Endothelial cell of umbilical vein (primary cell): ENCODE measurements around the gene BCO1. TPM values are rescaled to one million over a fixed set of nuclear protein-coding genes. Genes with fewer than 3 reads are reported as not detected.

Experiments
- BruUV-seq: library from RNA; stranded (reverse); fragments of 400-500 nt; replicated peaks from 2 replicates; lab custom pipeline; 2021; lab: Mats Ljungman, UMichigan
- CTCF ChIA-PET: fragments of 300-600, 350-600 bp; sonication (Branson Sonifier 250); formaldehyde crosslinking; loops from one replicate; lab custom pipeline; 2021; ENCODE audit warnings: antibody characterized with exemption, inconsistent platforms; lab: Charles Lee
- POLR2A ChIA-PET: fragments of 300-600, 350-600 bp; sonication (Branson Sonifier 250); formaldehyde crosslinking; loops from one replicate; lab custom pipeline; 2021; ENCODE audit warnings: antibody characterized with exemption, inconsistent platforms; lab: Charles Lee
- DNase-seq: peaks from one replicate; pipeline ENCODE4 v3.0.0-alpha.2; 2011; ENCODE audit warnings: low read depth, low spot score
- FAIRE-seq: peaks from 2 replicates; lab custom pipeline; 2011; peaks lifted over from hg19 to GRCh38; lab: Jason Lieb, UNC
- H2AFZ ChIP-seq: 2 replicates; pipeline ENCODE4 v1.6.0; 2012; ENCODE audit warnings: low read depth, low read length, control low read depth, inconsistent platforms
- H3K27ac ChIP-seq: 2 replicates; pipeline ENCODE4 v1.5.1; 2011; ENCODE audit warnings: low read depth, mild to moderate bottlenecking, control low read depth, low read length, moderate library complexity; ENCODE audit not compliant: insufficient read depth
- H3K27me3 ChIP-seq, 2 experiments: 2 replicates each; pipeline versions ENCODE4 v1.6.0 to v1.6.1; 2011; ENCODE audit warnings: low read length in 2 of 2, mixed read lengths in 1 of 2; ENCODE audit not compliant: control insufficient read depth in 2 of 2, insufficient read depth in 2 of 2
- H3K36me3 ChIP-seq, 2 experiments: 2 replicates in 1 of 2; 3 replicates in 1 of 2; pipeline ENCODE4 v1.5.1; 2011; ENCODE audit warnings: low read length in 2 of 2, mild to moderate bottlenecking in 1 of 2, moderate library complexity in 1 of 2; ENCODE audit not compliant: control insufficient read depth in 2 of 2, insufficient read depth in 2 of 2; ENCODE audit errors: extremely low read depth in 1 of 2
- H3K4me1 ChIP-seq: 3 replicates; pipeline ENCODE4 v1.5.1; 2011; ENCODE audit warnings: mild to moderate bottlenecking, low read length; ENCODE audit not compliant: control insufficient read depth, insufficient read depth; ENCODE audit errors: extremely low read depth
- H3K4me2 ChIP-seq: 2 replicates; pipeline ENCODE4 v1.6.1; 2011; ENCODE audit warnings: low read length, control low read depth, mixed read lengths; ENCODE audit not compliant: insufficient read depth
- H3K4me3 ChIP-seq, 3 experiments: fragments of 200-600 bp in 1 of 3; sonication (generic), shearing (Covaris generic) in 1 of 3; replicated peaks in 1 of 3; 2 replicates each; pipeline ENCODE4 v1.5.1; 2011 to 2016; ENCODE audit warnings: control low read depth in 3 of 3, low read length in 3 of 3, mild to moderate bottlenecking in 2 of 3, inconsistent platforms in 1 of 3, low read depth in 1 of 3, moderate library complexity in 1 of 3; ENCODE audit not compliant: insufficient read depth in 1 of 3
- H3K79me2 ChIP-seq: 2 replicates; pipeline ENCODE4 v1.6.0; 2012; ENCODE audit warnings: low read length, inconsistent platforms; ENCODE audit not compliant: control insufficient read depth, insufficient read depth
- H3K9ac ChIP-seq: replicated peaks from 2 replicates; pipeline ENCODE3; 2011; ENCODE audit warnings: low read length, control low read depth; ENCODE audit not compliant: insufficient read depth; ENCODE audit errors: extremely low read depth
- H3K9me1 ChIP-seq: replicated peaks from 3 replicates; pipeline ENCODE4 v1.6.0; 2011; ENCODE audit warnings: mild to moderate bottlenecking, low read length; ENCODE audit not compliant: control insufficient read depth, insufficient read depth; ENCODE audit errors: extremely low read depth
- H3K9me3 ChIP-seq: replicated peaks from 2 replicates; pipeline ENCODE4 v1.5.1; 2012; ENCODE audit warnings: low read length, inconsistent platforms; ENCODE audit not compliant: control insufficient read depth, insufficient read depth
- H4K20me1 ChIP-seq: replicated peaks from 2 replicates; pipeline ENCODE3; 2011; ENCODE audit warnings: mild to moderate bottlenecking, low read length; ENCODE audit not compliant: control insufficient read depth, insufficient read depth; ENCODE audit errors: extremely low read depth
- CTCF ChIP-seq, 2 donors: IDR thresholded peaks; 1 replicate in 1 of 2; 2 replicates in 1 of 2; pipeline ENCODE4 v1.5.1; 2011; ENCODE audit warnings: low read length in 2 of 2, mild to moderate bottlenecking in 2 of 2, moderate library complexity in 2 of 2, control low read depth in 1 of 2, inconsistent platforms in 1 of 2, low read depth in 1 of 2; ENCODE audit not compliant: insufficient read depth in 1 of 2; ENCODE audit errors: extremely low read depth in 1 of 2
- EZH2 ChIP-seq: IDR thresholded peaks from 2 replicates; pipeline ENCODE4 v1.6.1; 2012; ENCODE audit warnings: borderline replicate concordance, low read depth, mild to moderate bottlenecking, moderate library complexity, low read length, inconsistent platforms; ENCODE audit not compliant: severe bottlenecking
- FOS ChIP-seq: IDR thresholded peaks from 2 replicates; pipeline ENCODE4 v1.6.1; 2011; ENCODE audit warnings: mild to moderate bottlenecking, low read length, moderate library complexity, borderline replicate concordance; ENCODE audit not compliant: insufficient read depth
- GATA2 ChIP-seq: IDR thresholded peaks from 2 replicates; pipeline ENCODE4 v1.7.0; 2011; ENCODE audit warnings: low read depth, mild to moderate bottlenecking, moderate library complexity, mixed read lengths, low read length; ENCODE audit not compliant: insufficient read length, insufficient read depth
- JUN ChIP-seq: IDR thresholded peaks from 2 replicates; pipeline ENCODE4 v1.6.1; 2011; ENCODE audit warnings: borderline replicate concordance, low read depth; ENCODE audit not compliant: insufficient read length, insufficient read depth
- MAX ChIP-seq: IDR thresholded peaks from 2 replicates; pipeline ENCODE4 v1.6.1; 2011; ENCODE audit not compliant: insufficient read depth, insufficient read length
- MYC ChIP-seq: IDR thresholded peaks from one replicate; pipeline ENCODE4 v1.6.1; 2011; ENCODE audit warnings: mild to moderate bottlenecking, low read depth, low read length
- POLR2A ChIP-seq: IDR thresholded peaks from 2 replicates; pipeline ENCODE4 v1.6.1; 2012; ENCODE audit warnings: low read depth, mild to moderate bottlenecking, control low read depth, low read length
- POLR2AphosphoS5 ChIP-seq: IDR thresholded peaks from 2 replicates; pipeline ENCODE4 v1.6.1; 2012; ENCODE audit warnings: low read depth, mild to moderate bottlenecking, control low read depth, low read length, moderate library complexity; ENCODE audit not compliant: insufficient read depth
- dilution Hi-C: fragments of 300-500 bp; cut with MboI; formaldehyde crosslinking; loops from one replicate; pipeline ENCODE4 v1.15.0; 2019; ENCODE audit warnings: low sequenced_read_pairs; ENCODE audit not compliant: extremely low pct_ligation_motif_present
- intact Hi-C: fragments of 100-400 bp; cut with micrococcal nuclease; formaldehyde crosslinking; loops from one replicate; pipeline ENCODE4 v1.10.0; 2022
- polyA plus RNA-seq, 4 experiments: library from polyadenylated mRNA; depleted of rRNA in 3 of 4; stranded (reverse) in 3 of 4; unstranded in 1 of 4; fragments of >200 nt; gene quantifications; 2 replicates each; pipeline versions ENCODE4 v1.2.1 to v1.2.3, GENCODE V29; 2011 to 2012; ENCODE audit warnings: missing spikeins in 1 of 4
- total RNA-seq: library from RNA; stranded (reverse); gene quantifications from 2 replicates; pipeline ENCODE4 v1.2.3, GENCODE V29; 2021

The BCO1 gene
- total and polyA plus RNA-seq, 2 donors (not counting 3 experiments of a cell fraction or from before 2014, with no cell fraction given): not detected

- dilution Hi-C loops: no loop called here
- TF ChIP-seq GATA2: no peak
- no peak for TF ChIP-seq EZH2
- no peak for TF ChIP-seq MAX
- TF ChIP-seq MYC: no peak
- no peak for TF ChIP-seq JUN
- TF ChIP-seq POLR2AphosphoS5: no peak
- peak; percentile 33 for TF ChIP-seq FOS
- Histone ChIP-seq H3K27me3 (no peaks in the 10 kb centered on the region), H3K9me1 (no peaks in the 10 kb centered on the region), H3K79me2 (peaks cover 7% of the 10 kb centered on the region), H2AFZ (no peak overlapping the region), H3K4me2 (no peak overlapping the region), H3K9me3 (no peaks in the 10 kb centered on the region), H3K27ac (no peak overlapping the region), H3K36me3 (no peaks in the 10 kb centered on the region), H3K9ac (no peak overlapping the region), H3K4me1 (peaks cover 4% of the 10 kb centered on the region), H3K4me3 (no peak overlapping the region), H4K20me1 (no peaks in the 10 kb centered on the region)
- BruUV-seq: no TSS peak
- POLR2A ChIA-PET: no interaction called here
- intact Hi-C loops: no loop called here
- DNase-seq (no peak), FAIRE-seq (no peak)
- CTCF ChIA-PET: no interaction called here
Observed at GRCh38 chr16:81335669-81336068, 97.2 kb downstream of the BCO1 start.

- no peaks in the 10 kb centered on the region for H3K36me3 ChIP-seq
- BruUV-seq: no TSS peak
- intact Hi-C loops (no loop called here), dilution Hi-C loops (no loop called here)
- no peak overlapping the region for H3K9ac ChIP-seq
- H3K4me2 ChIP-seq: no peak overlapping the region
- H3K9me1 ChIP-seq: no peaks in the 10 kb centered on the region
- no peaks in the 10 kb centered on the region for H3K9me3 ChIP-seq
- peaks cover 4% of the 10 kb centered on the region for H3K4me1 ChIP-seq
- H3K27me3 ChIP-seq: no peaks in the 10 kb centered on the region
- no peak overlapping the region for H3K27ac ChIP-seq
- no peak for FAIRE-seq
- H3K4me3 ChIP-seq: no peak overlapping the region
- TF ChIP-seq EZH2: no peak
- TF ChIP-seq POLR2AphosphoS5: no peak
- TF ChIP-seq CTCF (IDR thresholded peaks at IDR 0.05; ENCODE audit: extremely low read depth in 1 of 2, insufficient read depth in 1 of 2, low read depth in 1 of 2, low read length in 2 of 2): no peak
- TF ChIP-seq JUN: no peak
- TF ChIP-seq GATA2: no peak
- no peak for TF ChIP-seq FOS
- TF ChIP-seq MYC: no peak
- TF ChIP-seq MAX: no peak
- no peak for TF ChIP-seq POLR2A
- POLR2A ChIA-PET: no interaction called here
- H3K79me2 ChIP-seq: peaks cover 7% of the 10 kb centered on the region
- H4K20me1 ChIP-seq: no peaks in the 10 kb centered on the region
- CTCF ChIA-PET: no interaction called here
- H2AFZ ChIP-seq: no peak overlapping the region
- DNase-seq: no peak
Observed at GRCh38 chr16:81337097-81337496, 98.6 kb downstream of the BCO1 start.
